ENCODE data around the gene GNPDA1.

GNPDA1 gene

DNA sequence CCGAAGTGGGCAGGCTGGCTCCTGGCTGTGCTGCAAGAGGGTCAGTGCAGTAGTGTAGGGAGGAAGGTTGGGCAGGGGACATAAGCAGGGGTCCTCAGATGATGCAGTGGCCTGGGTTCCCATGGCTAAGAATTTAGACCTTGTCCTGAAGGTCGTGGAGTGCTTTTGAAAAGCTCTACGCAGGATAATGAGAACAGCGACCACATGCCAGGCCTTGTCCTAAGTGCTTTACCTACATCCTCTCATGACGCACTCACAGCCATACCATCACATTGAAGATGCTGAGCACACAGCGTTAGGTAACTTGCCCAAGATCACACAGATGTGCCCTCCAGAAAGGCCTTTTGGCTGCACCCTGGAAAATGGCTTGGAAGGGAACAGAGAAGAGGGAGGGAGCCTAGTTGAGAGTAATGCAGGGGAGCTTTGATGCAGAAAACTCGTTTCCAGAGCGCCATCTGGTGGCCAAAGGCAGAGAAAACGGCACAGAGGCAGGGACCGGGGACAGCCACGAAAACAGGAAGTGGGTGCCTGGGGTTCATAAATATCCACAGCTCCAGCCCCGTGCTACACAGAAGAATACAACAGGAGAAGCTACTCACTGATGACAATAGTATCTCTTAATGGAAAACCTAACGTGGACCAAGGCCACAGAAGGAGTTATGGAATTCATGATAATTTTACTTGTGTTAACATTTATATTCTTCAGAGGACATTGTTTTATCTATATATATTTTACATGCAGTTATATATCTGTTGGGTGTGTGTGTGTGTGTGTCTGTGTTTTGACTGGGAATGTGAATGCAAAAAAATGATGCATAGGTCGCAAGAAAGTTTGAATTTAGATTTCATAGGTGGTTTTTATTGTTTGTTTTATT is 52.1 kb downstream of the GNPDA1 start:
- TF ChIP-seq FOXP2 (optimal IDR thresholded peaks at IDR 0.05; ENCODE audit: control extremely low read depth, extremely low read length, insufficient read depth) (no peak), POLR2AphosphoS5 (IDR thresholded peaks at IDR 0.05; ENCODE audit: borderline replicate concordance, low read depth, low read length) (no peak), EZH2 (IDR thresholded peaks at IDR 0.05) (no peak)
- Histone ChIP-seq H3K4me3 (peak overlapping the region; percentile 19; the same call in 1 of the 2 replicates), H3K27ac (no peak overlapping the region), H3K36me3 (ENCODE audit: insufficient read depth, low read length) (no peaks in the 10 kb centered on the region), H3K9ac (ENCODE audit: insufficient read length) (no peak overlapping the region), H3K9me3 (ENCODE audit: low read depth, low read length) (no peaks in the 10 kb centered on the region)
- peak; percentile 66 for DNase-seq (ENCODE audit: low read depth, low spot score)

DNA sequence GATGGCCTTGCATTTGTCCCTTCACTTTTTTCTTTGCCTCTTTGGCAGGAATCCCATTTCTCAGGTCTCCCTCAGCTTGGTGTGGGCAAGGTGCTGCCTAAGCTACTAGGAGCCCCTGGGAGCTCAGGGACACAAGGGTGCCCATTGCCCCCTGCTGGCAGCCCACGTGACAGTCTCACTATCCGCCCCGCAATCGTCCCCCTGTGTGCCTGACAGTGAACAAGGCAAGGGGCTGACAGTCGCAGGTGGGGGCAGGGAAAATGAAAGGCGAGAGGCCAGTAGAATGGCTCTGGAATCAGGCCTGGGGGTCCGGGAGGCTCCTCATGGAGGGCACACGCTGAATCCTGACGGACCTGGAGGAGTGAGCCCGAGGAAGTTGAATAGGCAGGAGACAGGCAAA is 52.8 kb downstream of the GNPDA1 start:
- Histone ChIP-seq H3K4me3 (no peak overlapping the region), H3K27ac (no peak overlapping the region), H3K9me3 (ENCODE audit: low read depth, low read length) (no peaks in the 10 kb centered on the region), H3K9ac (ENCODE audit: insufficient read length) (no peak overlapping the region), H3K36me3 (ENCODE audit: insufficient read depth, low read length) (no peaks in the 10 kb centered on the region)
- TF ChIP-seq FOXP2 (optimal IDR thresholded peaks at IDR 0.05; ENCODE audit: control extremely low read depth, extremely low read length, insufficient read depth), result no peak
- no peak for TF ChIP-seq EZH2 (IDR thresholded peaks at IDR 0.05)
- TF ChIP-seq POLR2AphosphoS5 (IDR thresholded peaks at IDR 0.05; ENCODE audit: borderline replicate concordance, low read depth, low read length), result no peak
- DNase-seq (ENCODE audit: low read depth, low spot score), result no peak

DNA sequence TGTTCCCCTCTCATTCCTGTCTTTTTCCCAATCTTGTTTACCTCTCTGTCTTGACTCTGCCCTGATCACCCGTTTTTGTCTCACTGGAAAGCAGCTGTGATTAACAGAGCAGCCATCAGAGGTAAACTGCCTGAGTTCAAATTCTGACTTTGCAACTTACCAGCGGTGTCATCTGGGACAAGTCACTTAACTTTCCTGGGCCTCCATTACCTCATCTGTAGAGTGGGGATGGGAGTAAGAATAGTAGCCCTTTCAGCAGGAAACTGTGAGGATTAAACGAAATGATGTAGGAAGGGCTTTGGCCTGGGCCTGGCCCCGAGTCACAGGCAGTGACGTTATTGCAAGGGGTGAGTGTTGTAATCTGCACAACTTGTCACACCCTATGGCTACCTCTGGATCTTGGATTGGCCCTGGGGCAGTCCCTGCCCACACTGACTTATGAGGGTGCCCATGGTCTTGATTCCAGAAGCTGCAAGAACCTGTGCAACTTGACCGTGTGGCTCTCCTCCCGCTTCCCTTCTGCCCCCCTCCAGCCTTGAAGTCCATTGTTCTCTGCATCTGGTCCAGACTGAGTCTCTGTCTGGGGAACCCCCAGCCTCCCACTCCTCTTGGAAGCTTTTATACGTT is 54.2 kb downstream of the GNPDA1 start:
- no peak overlapping the region for H3K4me3 ChIP-seq
- DNase-seq (ENCODE audit: low read depth, low spot score), result no peak
- H3K36me3 ChIP-seq (ENCODE audit: insufficient read depth, low read length), result no peaks in the 10 kb centered on the region
- H3K9me3 ChIP-seq (ENCODE audit: low read depth, low read length), result no peaks in the 10 kb centered on the region
- TF ChIP-seq POLR2AphosphoS5 (IDR thresholded peaks at IDR 0.05; ENCODE audit: borderline replicate concordance, low read depth, low read length) (no peak), FOXP2 (optimal IDR thresholded peaks at IDR 0.05; ENCODE audit: control extremely low read depth, extremely low read length, insufficient read depth) (no peak), EZH2 (IDR thresholded peaks at IDR 0.05) (no peak)
- no peak overlapping the region for H3K9ac ChIP-seq (ENCODE audit: insufficient read length)
- no peak overlapping the region for H3K27ac ChIP-seq

DNA sequence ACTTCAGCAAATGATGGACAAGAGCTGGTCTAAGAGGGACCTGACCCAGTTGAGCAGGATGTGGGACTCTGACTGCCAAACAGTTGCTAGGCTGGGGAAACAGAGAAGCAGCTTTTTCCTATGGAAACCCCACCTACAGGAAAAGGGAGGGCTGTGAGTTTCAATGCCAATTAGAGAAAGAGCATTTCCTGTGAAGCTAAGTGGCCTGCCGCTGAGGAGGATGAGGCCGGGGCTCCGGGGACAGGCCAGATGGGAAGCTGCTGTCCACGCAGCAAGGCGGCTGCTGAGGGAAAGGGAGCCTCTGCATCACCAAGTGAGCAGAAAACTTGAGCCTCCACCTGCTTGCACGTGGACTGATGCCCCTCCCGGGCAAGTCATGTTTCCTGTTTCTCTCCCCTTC is 54.7 kb downstream of the GNPDA1 start, which contains the start of gene PCDH12:
TSS of gene PCDH12 (minus strand) at position 90 of the 400 bp plus-strand sequence. CDS start 351 bp downstream, outside the sequence.
- DNase-seq (ENCODE audit: low read depth, low spot score), result no peak
- H3K4me3 ChIP-seq, result no peak within 1 kb of the TSS
- H3K9ac ChIP-seq (ENCODE audit: insufficient read length), result no peak within 1 kb of the TSS
- TF ChIP-seq FOXP2 (optimal IDR thresholded peaks at IDR 0.05; ENCODE audit: control extremely low read depth, extremely low read length, insufficient read depth), result no peak
- no peak for TF ChIP-seq EZH2 (IDR thresholded peaks at IDR 0.05)
- TF ChIP-seq POLR2AphosphoS5 (IDR thresholded peaks at IDR 0.05; ENCODE audit: borderline replicate concordance, low read depth, low read length), result no peak
- H3K36me3 ChIP-seq (ENCODE audit: insufficient read depth, low read length), result no peaks in the 10 kb centered on the region
- no peak within 1 kb of the TSS for H3K27ac ChIP-seq
- no peaks in the 10 kb centered on the region for H3K9me3 ChIP-seq (ENCODE audit: low read depth, low read length)

DNA sequence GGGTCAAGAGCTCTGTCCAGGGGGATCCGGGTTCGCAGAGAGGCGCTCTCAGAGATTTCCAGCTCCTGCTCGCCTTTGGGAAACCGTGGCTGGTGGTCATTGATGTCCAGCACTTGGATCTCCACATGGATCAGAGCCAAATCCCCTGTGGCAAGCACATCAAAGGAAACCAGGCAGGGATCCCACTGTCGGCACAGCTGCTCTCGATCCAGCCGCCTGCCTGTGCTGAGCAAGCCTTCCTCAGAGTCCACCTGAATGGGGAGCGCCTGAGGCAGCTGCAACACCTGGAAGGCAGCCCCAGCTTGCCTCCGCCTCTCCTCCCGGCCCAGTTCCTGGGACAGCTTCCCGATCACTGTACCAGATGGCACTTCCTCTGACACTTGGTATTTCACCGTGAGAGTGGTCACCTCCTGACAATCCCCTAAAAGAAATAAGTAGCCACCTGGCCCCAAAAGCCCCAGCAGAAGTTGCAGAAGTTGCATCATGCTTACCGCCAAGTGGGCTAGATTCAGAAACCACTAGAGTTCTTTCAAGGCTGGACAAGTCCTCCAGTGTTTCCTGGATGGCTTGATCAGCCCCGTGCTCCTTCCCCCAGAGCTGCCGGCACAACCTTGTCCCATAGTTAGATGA is 55.3 kb downstream of the GNPDA1 start:
- H3K36me3 ChIP-seq (ENCODE audit: insufficient read depth, low read length), result no peaks in the 10 kb centered on the region
- TF ChIP-seq POLR2AphosphoS5 (IDR thresholded peaks at IDR 0.05; ENCODE audit: borderline replicate concordance, low read depth, low read length) (no peak), EZH2 (IDR thresholded peaks at IDR 0.05) (no peak), FOXP2 (optimal IDR thresholded peaks at IDR 0.05; ENCODE audit: control extremely low read depth, extremely low read length, insufficient read depth) (no peak)
- H3K9me3 ChIP-seq (ENCODE audit: low read depth, low read length), result no peaks in the 10 kb centered on the region
- no peak for DNase-seq (ENCODE audit: low read depth, low spot score)
- no peak overlapping the region for H3K4me3 ChIP-seq
- no peak overlapping the region for H3K9ac ChIP-seq (ENCODE audit: insufficient read length)
- H3K27ac ChIP-seq, result no peak overlapping the region

DNA sequence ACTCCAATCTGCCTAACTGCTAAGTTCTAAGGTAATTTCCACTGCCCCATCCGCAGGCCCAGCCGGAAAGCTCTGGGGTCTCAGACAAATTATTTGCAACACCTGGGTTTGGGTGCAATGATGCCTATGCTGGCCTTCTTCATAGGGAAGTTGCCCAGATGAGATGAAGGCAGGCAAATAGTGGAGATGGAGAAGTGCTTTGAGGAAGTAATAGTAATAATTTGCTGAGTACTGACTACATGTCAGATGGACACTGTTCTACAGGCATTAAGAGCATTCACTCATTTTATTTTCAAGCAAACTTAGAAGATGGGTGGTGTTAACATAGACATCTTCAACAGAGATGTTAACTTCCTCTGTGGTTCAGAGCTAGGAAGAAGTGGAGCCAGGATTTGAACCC is 58.6 kb downstream of the GNPDA1 start:
- Histone ChIP-seq H3K36me3 (ENCODE audit: insufficient read depth, low read length) (no peaks in the 10 kb centered on the region), H3K27ac (no peak overlapping the region), H3K9ac (ENCODE audit: insufficient read length) (no peak overlapping the region), H3K9me3 (ENCODE audit: low read depth, low read length) (no peaks in the 10 kb centered on the region), H3K4me3 (no peak overlapping the region)
- TF ChIP-seq POLR2AphosphoS5 (IDR thresholded peaks at IDR 0.05; ENCODE audit: borderline replicate concordance, low read depth, low read length), result no peak
- TF ChIP-seq EZH2 (IDR thresholded peaks at IDR 0.05), result no peak
- no peak for TF ChIP-seq FOXP2 (optimal IDR thresholded peaks at IDR 0.05; ENCODE audit: control extremely low read depth, extremely low read length, insufficient read depth)
- DNase-seq (ENCODE audit: low read depth, low spot score), result no peak

DNA sequence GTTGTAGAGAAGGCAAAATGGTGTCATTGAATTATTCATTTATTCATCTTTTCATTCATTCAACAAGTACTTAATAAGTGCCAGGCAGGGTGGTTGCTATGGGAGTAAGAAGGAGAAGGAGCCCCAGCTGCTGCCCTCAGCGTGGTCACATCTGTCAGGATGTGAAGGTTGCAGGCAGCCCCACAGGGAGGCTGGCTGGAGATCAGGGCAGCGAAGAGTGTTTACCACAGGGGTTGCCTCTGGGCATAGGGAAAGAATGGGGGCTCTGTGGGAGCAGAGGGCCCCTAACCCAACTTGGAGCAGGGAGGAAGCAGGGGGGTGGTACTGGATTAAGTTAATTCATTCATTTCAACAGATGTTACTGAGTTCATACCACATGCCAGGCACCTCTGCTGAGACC is 60.8 kb downstream of the GNPDA1 start:
- Histone ChIP-seq H3K4me3 (peak overlapping the region; percentile 59), H3K36me3 (ENCODE audit: insufficient read depth, low read length) (no peaks in the 10 kb centered on the region), H3K27ac (no peak overlapping the region), H3K9me3 (ENCODE audit: low read depth, low read length) (no peaks in the 10 kb centered on the region), H3K9ac (ENCODE audit: insufficient read length) (no peak overlapping the region)
- no peak for DNase-seq (ENCODE audit: low read depth, low spot score)
- no peak for TF ChIP-seq FOXP2 (optimal IDR thresholded peaks at IDR 0.05; ENCODE audit: control extremely low read depth, extremely low read length, insufficient read depth)
- no peak for TF ChIP-seq EZH2 (IDR thresholded peaks at IDR 0.05)

DNA sequence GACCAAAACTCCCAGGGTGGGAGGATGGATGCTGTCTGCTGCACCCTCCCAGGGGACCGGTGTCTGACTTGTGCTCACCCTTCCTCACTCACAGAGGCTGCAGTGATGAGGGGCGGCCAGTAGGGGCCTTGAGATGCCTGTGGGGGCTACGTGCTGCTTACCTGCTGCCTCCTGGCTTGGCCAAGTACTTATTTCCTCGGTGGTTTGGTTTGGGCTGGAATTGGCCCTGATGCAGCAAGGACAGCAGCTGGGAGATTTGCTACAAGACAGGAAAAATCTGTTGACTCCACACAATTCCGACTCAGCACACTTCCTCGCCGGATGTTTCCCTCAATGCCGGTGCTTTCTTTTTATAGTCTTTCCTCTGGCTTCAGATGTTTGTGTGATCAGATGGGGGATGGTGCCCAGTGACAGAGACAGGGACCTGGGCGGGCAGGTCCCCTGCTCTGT is 61.5 kb downstream of the GNPDA1 start:
- TF ChIP-seq POLR2AphosphoS5 (IDR thresholded peaks at IDR 0.05; ENCODE audit: borderline replicate concordance, low read depth, low read length) (no peak), FOXP2 (optimal IDR thresholded peaks at IDR 0.05; ENCODE audit: control extremely low read depth, extremely low read length, insufficient read depth) (no peak), EZH2 (IDR thresholded peaks at IDR 0.05) (no peak)
- Histone ChIP-seq H3K9me3 (ENCODE audit: low read depth, low read length) (no peaks in the 10 kb centered on the region), H3K36me3 (ENCODE audit: insufficient read depth, low read length) (no peaks in the 10 kb centered on the region), H3K4me3 (peak overlapping the region; percentile 59), H3K9ac (ENCODE audit: insufficient read length) (no peak overlapping the region), H3K27ac (no peak overlapping the region)
- no peak for DNase-seq (ENCODE audit: low read depth, low spot score)
